Glomerular visceral epithelial cell (primary cell): ENCODE results near the gene CAMK2A.

Experiments
- DNase-seq: peaks from one replicate; pipeline ENCODE4 v3.0.0-alpha.2; 2016; ENCODE audit errors: extremely low spot score

The CAMK2A gene

DNA sequence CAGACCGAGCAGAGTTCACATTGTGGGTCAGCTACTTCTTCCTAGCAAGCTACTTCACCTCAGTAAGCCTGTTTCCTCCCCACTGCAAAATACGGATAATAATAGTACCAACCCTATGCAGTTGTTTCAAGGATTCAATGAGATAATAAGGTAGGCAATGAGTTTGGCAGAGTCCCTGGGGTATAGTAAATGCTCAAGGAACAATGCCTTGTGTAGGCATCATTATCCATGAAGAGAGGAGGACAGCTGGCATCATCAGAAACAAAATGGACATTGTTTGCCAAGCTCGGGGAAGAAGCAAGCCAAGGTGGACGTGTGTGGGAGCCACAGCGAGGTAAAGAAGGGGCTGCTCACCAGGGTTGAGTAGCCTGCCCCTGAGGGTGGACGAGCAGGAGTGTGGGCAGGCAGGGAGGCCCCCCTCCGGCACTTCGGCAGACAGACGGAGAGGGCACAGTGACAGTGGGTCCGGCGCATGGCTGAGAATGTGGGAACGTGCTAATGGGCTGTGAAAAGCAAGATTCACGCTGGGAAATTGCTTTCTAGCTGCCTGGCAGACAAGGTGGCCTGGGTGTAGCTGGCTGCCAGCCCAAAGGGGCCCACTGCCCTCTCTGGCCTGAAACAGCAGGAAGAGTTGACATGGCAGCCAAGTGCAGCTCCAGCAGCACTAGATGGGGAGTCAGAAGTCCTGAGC is 10.1 kb downstream of the CAMK2A start:
- no peak for DNase-seq

GRCh38 chr5:150278916-150279315 is 10.7 kb downstream of the CAMK2A start:
- peak; percentile 86 for DNase-seq

DNA sequence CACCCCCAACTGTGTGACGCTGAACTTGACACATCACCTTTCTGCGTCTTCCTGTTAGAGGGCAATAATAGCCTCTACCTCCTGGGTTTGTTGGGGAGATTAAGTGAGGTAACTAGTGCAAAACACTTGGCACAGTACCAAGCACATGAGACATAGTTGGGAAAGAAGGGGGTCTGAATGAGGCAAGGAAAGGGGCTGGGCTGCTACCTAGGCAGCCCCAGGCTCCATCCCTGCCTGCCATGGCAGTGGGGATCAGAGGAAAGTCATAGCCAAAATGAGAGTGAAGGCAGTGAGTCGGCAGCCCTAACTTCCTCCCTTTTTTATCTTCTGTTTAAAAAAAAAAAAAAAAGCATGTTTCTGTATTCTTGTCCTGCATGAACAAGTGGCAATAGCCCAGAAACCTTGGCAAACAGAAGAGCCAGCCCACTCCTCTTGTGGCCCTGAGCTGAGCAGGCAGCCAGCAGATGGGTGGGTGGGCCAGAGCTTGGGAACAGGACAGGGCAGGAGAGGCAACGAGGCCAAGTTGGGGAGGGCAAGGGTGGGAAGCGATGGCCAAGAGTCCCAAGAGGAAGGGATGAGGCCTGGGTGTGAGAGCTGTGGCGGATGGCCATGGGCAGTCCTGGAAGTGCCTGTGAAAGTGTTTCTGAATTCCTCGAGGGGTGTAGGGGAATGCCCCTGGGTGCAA is 11.4 kb downstream of the CAMK2A start:
- peak; percentile 47 for DNase-seq

GRCh38 chr5:150277043-150277442 is 12.5 kb downstream of the CAMK2A start:
- no peak for DNase-seq

- DNase-seq = no peak
Observed at GRCh38 chr5:150274811-150275210, 14.8 kb downstream of the CAMK2A start.

DNA sequence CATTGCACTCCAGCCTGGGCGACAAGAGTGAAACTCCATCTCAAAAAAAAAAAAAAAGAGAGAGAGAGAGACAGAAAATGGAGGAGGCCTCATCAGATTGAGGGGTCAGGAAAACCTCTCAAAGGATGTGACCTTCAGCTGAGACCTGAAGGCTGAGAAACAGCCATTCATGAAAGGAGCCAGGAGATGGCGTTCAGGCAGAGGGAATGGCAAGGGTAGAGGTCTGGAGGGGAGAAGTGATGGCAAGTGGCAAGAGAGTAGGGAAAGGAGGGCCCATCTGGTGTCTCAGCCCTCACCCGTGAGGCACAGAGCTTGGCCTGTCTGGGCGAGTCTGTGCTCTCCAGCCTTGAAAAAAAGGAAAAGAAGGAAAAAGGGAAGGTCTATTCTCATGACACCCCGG is 17.0 kb downstream of the CAMK2A start:
- DNase-seq = peak; percentile 66

- no peak for DNase-seq
Observed at GRCh38 chr5:150271923-150272322, 17.6 kb downstream of the CAMK2A start.

DNA sequence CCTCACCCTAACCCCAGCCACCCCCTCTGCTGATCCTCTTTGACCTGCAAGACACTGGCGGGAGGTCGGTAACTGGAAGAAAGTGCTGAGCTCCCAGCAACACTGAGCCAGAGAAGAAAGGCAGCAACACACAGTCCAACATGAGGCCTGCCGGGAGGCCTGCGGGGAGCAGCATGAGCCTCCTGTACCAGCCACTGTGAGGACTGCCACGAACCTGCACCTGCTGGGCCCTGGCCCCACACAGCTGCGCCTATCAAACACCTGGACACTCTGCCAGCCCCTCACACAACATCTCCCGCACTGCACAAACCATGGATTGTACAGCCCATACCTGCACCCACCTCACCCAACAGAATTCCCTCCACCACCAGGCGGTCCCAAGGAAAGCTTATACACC is 18.3 kb downstream of the CAMK2A start:
- DNase-seq = no peak

- DNase-seq = no peak
Observed at GRCh38 chr5:150270541-150271295, 18.9 kb downstream of the CAMK2A start.

DNA sequence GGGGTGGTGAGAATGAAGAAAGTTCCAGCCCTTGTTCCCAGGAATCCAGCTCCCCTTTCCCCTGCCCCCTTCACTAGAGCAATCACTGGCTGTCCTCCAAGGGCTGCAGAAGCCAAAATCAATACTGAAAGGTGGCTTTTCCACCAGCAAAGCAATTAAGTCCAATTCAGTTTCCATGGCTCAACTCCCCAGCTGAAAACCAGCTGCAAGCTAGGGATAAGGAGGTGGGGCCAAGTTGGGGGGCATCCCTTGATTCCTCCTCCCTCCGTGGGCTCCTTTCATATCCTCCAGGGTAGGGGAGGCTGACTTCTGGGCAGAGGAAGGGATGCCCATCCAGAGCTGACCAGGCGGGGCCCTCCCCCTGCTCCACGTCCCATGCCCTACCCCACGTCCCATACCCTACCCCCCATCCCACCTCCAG is 22.7 kb downstream of the CAMK2A start:
- DNase-seq = no peak

GRCh38 chr5:150265870-150266383 is 23.6 kb downstream of the CAMK2A start:
- no peak for DNase-seq

DNA sequence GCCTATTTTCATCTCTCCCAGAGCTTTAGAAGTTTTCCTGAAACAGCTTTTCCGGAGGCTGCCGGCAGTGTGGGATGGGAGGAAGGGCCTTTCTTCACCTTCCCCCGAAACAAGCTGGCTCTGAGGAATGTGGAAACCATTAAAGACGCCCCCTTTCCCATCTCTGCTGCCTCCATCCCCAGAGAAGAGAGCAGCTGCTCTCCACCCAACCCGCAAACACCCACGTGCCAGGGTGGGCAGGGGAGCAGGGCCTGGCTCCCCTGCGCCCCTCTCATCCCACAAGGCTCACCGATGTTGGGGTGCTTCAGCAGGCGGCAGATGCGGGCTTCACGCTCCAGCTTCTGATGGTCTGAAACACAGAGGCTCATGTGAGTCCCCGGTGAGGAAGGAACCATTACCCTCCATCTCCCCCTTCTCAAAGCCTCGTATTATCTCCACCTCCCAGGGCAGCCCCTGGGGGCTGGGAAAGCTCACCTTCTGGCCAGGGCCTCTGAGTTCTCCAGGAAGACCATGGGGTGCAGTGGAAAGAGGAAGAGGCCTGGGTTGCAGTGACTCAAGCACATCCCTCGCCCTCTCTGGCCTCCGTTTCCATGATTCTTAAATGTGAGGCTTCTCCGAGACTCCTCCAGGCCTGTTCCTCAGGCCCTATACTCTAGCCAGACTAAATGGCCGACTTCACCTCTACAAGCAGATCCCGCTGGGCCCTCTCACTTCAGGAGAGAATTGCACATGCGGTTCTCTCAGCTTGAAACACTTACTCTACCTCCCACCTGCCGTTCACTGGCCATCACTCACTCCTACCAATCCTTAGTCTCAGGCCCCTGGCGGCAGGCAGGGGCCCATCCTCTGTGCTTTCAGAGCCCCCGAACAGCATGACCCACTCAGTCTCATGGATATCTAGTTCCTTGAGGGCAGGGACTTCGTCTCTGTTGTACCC is 24.6 kb downstream of the CAMK2A start:
- DNase-seq = no peak

DNA sequence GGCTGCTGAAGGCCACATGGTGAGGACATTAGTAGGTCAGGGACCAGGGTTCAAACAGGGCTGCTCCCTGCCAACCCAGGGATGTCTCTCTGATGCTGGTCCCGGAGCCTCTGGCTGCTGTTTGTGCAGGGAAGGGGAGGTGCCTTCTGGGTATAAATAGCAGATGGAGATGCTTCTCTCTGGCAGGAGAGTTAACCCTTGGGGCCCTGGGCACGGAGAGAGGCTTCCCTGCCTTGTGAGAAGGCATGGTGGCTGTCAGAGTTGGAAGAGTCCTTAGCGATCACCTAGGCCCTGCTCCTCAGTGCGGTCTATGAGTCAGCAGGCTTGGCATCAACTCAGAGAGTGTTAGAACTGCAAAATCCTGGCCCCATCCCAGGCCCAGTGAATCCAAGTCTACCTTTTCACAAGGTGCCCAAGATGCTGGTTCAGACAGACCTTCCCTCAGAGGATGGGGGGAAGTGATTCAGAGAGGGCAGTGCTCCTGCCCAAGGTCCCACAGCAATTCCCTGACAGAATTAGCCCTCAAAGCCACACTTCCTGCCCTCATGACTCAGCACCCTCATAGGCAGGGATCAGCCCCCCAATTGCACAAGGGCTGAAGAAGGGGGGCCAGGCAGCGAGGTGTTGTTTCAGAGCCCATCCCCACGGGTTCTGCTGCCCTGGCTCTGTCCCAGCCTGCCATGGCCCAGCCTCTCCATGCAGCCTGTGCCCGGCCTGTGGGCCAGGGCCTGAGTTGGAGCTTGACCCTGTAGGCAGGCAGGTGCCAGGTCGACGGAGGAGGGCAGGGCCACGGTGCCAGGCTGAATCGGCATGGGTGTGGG is 25.6 kb downstream of the CAMK2A start:
- DNase-seq = peak; percentile 98

- DNase-seq = no peak
Observed at GRCh38 chr5:150263375-150263775, 26.2 kb downstream of the CAMK2A start.

GRCh38 chr5:150262502-150262901 is 27.1 kb downstream of the CAMK2A start:
- DNase-seq = no peak

DNA sequence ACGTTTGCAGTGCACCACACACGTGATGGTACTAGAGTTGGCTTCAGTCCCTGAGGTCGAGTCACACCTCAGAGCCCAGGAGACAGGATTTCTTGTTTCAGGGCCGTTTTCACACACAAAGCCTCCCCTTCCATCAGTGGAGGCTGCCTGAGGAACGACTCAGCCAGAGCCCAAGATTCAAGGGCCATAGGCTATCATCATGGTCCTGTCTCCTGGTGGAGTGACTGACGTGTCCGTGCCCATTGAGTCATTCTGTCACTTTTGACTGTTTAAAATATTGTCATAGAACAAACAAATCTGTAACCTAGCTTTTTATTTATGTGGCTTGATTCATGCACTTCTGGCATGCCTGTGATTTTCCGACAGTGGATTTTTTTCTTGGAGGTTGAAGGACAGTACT is 28.3 kb downstream of the CAMK2A start:
- peak; percentile 23 for DNase-seq

GRCh38 chr5:150258130-150258529 is 31.4 kb downstream of the CAMK2A start:
- peak; percentile 17 for DNase-seq

DNA sequence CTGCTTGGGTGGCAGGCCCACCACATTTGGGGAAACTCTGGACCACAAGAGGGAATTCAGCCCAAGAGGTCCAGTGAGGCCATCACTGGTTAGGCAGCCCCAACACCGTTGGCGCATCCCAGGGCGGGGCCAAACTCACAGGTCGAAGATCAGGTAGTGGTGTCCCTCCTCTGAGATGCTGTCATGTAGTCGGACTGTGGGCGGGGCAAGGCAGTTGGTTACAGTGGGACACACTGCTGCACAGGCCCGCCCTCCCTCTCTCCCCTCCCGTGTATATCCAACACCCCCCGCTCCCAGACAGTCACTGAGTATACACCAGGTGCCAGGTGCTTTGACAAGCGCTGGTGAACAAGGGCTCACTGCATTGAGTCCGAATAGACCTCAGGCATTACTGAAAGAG is 32.1 kb downstream of the CAMK2A start:
- DNase-seq = no peak

GRCh38 chr5:150256410-150257064 is 33.0 kb downstream of the CAMK2A start:
- no peak for DNase-seq
